Upper lobe of left lung (tissue), 6 donors: Measurements from ENCODE around the gene USH1G. TPM values are rescaled to one million over a fixed set of nuclear protein-coding genes. Genes with fewer than 3 reads are reported as not detected.

Experiments
- ATAC-seq, 2 donors: fragments of 200-7000 bp; cut with Tn5 transposase; one replicate each; pipeline ENCODE4 v1.9.1; 2022; ENCODE audit warnings: mild to moderate bottlenecking in 2 of 2, moderate library complexity in 2 of 2; ENCODE audit not compliant: low FRiP score in 2 of 2
- DNase-seq, 2 donors: peaks; one replicate each; pipeline ENCODE4 v3.0.0-alpha.2; 2019 to 2020
- H3K27ac ChIP-seq, 4 donors: fragments of 200-600 bp; sonication (generic); one replicate each; pipeline ENCODE4 v1.5.1; 2016 to 2019
- H3K27me3 ChIP-seq, 4 donors: fragments of 200-600 bp; sonication (generic); one replicate each; pipeline ENCODE4 v1.5.1; 2017 to 2019
- H3K36me3 ChIP-seq, 4 donors: fragments of 200-600 bp; sonication (generic); one replicate each; pipeline ENCODE4 v1.5.1; 2016 to 2019
- H3K4me1 ChIP-seq, 4 donors: fragments of 200-600 bp; sonication (generic); one replicate each; pipeline ENCODE4 v1.5.1; 2018 to 2019
- H3K4me3 ChIP-seq, 4 donors: fragments of 200-600 bp; sonication (generic); one replicate each; pipeline ENCODE4 v1.5.1; 2017 to 2019; ENCODE audit warnings: mild to moderate bottlenecking in 2 of 4, moderate library complexity in 1 of 4
- H3K9me3 ChIP-seq, 4 donors: fragments of 200-600 bp; sonication (generic); one replicate each; pipeline ENCODE4 v1.5.1; 2018 to 2019
- CTCF ChIP-seq, 6 experiments: fragments of 450-650 bp in 4 of 6; fragments of 200-600 bp in 2 of 6; sonication (generic) in 2 of 6; IDR thresholded peaks; one replicate each; pipeline ENCODE4 v1.5.1; 2016 to 2019; ENCODE audit warnings: antibody characterized with exemption in 6 of 6
- EP300 ChIP-seq, 4 donors: sonication (generic); formaldehyde crosslinking; IDR thresholded peaks; one replicate each; pipeline ENCODE4 v1.5.1; 2017; ENCODE audit warnings: antibody characterized with exemption in 4 of 4, control low read depth in 2 of 4
- POLR2A ChIP-seq, 4 donors: fragments of 450-650 bp; IDR thresholded peaks; one replicate each; pipeline ENCODE4 v1.5.1; 2016 to 2017; ENCODE audit warnings: antibody characterized with exemption in 4 of 4, mild to moderate bottlenecking in 2 of 4
- POLR2AphosphoS5 ChIP-seq, 2 donors: sonication (generic); formaldehyde crosslinking; IDR thresholded peaks; one replicate each; pipeline ENCODE4 v1.5.1; 2017; ENCODE audit warnings: antibody characterized with exemption in 2 of 2
- WGBS, 2 donors: methylation state at CpG; one replicate each; pipeline ENCODE4 v1.1.5; 2017 to 2018; 5-methylcytosine and 5-hydroxymethylcytosine counted together
- total RNA-seq, 6 donors: library from RNA; depleted of rRNA in 4 of 6; stranded (reverse); fragments of >200 nt in 4 of 6; gene quantifications; one replicate each; pipeline versions ENCODE4 v1.1.0 to v1.2.1, GENCODE V29; 2016 to 2021
- donor health status: DM: no; HTN: no; CAD: no; lungs with moderate emphysema.
- donor health status: DM: no; HTN: yes; CAD: no; lungs with severe emphysema.

Gene USH1G
- total RNA-seq, 6 donors from 2014 or later = 0.13 TPM; not detected in 5

- DNase-seq = no peak
- WGBS, 2 donors = 79 to 88% methylated on average over 8 of the region's 8 CpGs
- no peak overlapping the region for H3K4me3 ChIP-seq
- no peaks in the 10 kb centered on the region for H3K36me3 ChIP-seq
- TF ChIP-seq POLR2AphosphoS5 (IDR thresholded peaks at IDR 0.05) = no peak
- TF ChIP-seq EP300 (IDR thresholded peaks at IDR 0.05) = no peak
- TF ChIP-seq CTCF (IDR thresholded peaks at IDR 0.05) = no peak
- TF ChIP-seq POLR2A (IDR thresholded peaks at IDR 0.05) = no peak
- no peak overlapping the region for H3K27ac ChIP-seq
- H3K9me3 ChIP-seq = no peaks in the 10 kb centered on the region
- ATAC-seq = no peak
- no peaks in the 10 kb centered on the region for H3K4me1 ChIP-seq
- peaks cover 0 to under 1% (median 0%) of the 10 kb centered on the region in 4 donors for H3K27me3 ChIP-seq
These were observed 22.8 kb downstream of the USH1G start for GRCh38 chr17:74900208-74900607.

GRCh38 chr17:74898376-74898946 lies 24.6 kb downstream of the USH1G start:
- Histone ChIP-seq H3K27ac (no peak overlapping the region), H3K27me3 (peaks cover 0 to 16% (median 5%) of the 10 kb centered on the region in 4 donors), H3K36me3 (no peaks in the 10 kb centered on the region), H3K4me3 (no peak overlapping the region), H3K9me3 (no peaks in the 10 kb centered on the region), H3K4me1 (peaks cover 4 to 5% (median 5%) of the 10 kb centered on the region in 4 donors)
- whole genome bisulfite sequencing, 2 donors = 85 to 88% methylated on average over 6 to 11 of the region's 11 CpGs
- DNase-seq (no peak), ATAC-seq (no peak)
- TF ChIP-seq POLR2A (IDR thresholded peaks at IDR 0.05) = no peak
- TF ChIP-seq EP300 (IDR thresholded peaks at IDR 0.05) = no peak
- no peak for TF ChIP-seq POLR2AphosphoS5 (IDR thresholded peaks at IDR 0.05)
- TF ChIP-seq CTCF (IDR thresholded peaks at IDR 0.05) = no peak

- no peak for DNase-seq
- Histone ChIP-seq H3K27me3 (peaks cover 0 to 26% (median 15%) of the 10 kb centered on the region in 4 donors), H3K9me3 (no peaks in the 10 kb centered on the region), H3K4me3 (peak overlapping the region in 2 of 4 donors; percentile 22 to 38), H3K27ac (no peak overlapping the region), H3K4me1 (peaks cover 10 to 19% (median 15%) of the 10 kb centered on the region in 4 donors), H3K36me3 (no peaks in the 10 kb centered on the region)
- TF ChIP-seq EP300 (IDR thresholded peaks at IDR 0.05) (no peak), POLR2AphosphoS5 (IDR thresholded peaks at IDR 0.05) (no peak), CTCF (IDR thresholded peaks at IDR 0.05) (no peak)
- ATAC-seq = no peak
- WGBS, 2 donors = 33 to 42% methylated on average over 11 to 18 of the region's 22 CpGs
These were observed 29.0 kb downstream of the USH1G start for GRCh38 chr17:74893936-74894671.

- peaks cover 0 to 26% (median 15%) of the 10 kb centered on the region in 4 donors for H3K27me3 ChIP-seq
- peaks cover 10 to 19% (median 15%) of the 10 kb centered on the region in 4 donors for H3K4me1 ChIP-seq
- DNase-seq (peak in 1 of 2 donors; percentile 83), ATAC-seq (peak in 1 of 2 donors; percentile 42)
- WGBS, 2 donors = 4% methylated on average over 59 of the region's 86 CpGs; no CpG with 5 or more reads in 1 of the 2 donors
- H3K9me3 ChIP-seq = no peaks in the 10 kb centered on the region
- no peak within 1 kb of the TSS for H3K27ac ChIP-seq
- H3K36me3 ChIP-seq = no peaks in the 10 kb centered on the region
- H3K4me3 ChIP-seq = peak within 1 kb of the TSS in 3 of 4 donors; percentile 21 to 38 (median 22)
- no peak for TF ChIP-seq POLR2A (IDR thresholded peaks at IDR 0.05)
- TF ChIP-seq POLR2AphosphoS5 (IDR thresholded peaks at IDR 0.05) = no peak
- no peak for TF ChIP-seq EP300 (IDR thresholded peaks at IDR 0.05)
- no peak for TF ChIP-seq CTCF (IDR thresholded peaks at IDR 0.05)
These were observed 29.8 kb downstream of the USH1G start, which contains the start of gene FADS6 for GRCh38 chr17:74892974-74893911. Gene FADS6 (minus strand): TSS chr17:74893633. CDS start chr17:74893595, 38 bp downstream.
